Karpas-422 (cell line): ENCODE results near the gene FASLG. TPM values are rescaled to one million over a fixed set of nuclear protein-coding genes. Genes with fewer than 3 reads are reported as not detected.

Experiments
- DNase-seq: peaks from one replicate; pipeline ENCODE4 v3.0.0-alpha.2; 2015
- H2AFZ ChIP-seq: fragments of 200-600 bp; sonication (generic); 2 replicates; pipeline ENCODE4 v1.6.1; 2014; ENCODE audit warnings: antibody characterized with exemption, low read length, mixed read lengths
- H3K27ac ChIP-seq: fragments of 200-600 bp; sonication (generic); 2 replicates; pipeline ENCODE4 v1.5.1; 2014; ENCODE audit warnings: mild to moderate bottlenecking, low read length, moderate library complexity
- H3K27me3 ChIP-seq: fragments of 200-600 bp; sonication (generic); 2 replicates; pipeline ENCODE4 v1.6.1; 2014; ENCODE audit warnings: low read length, mixed read lengths
- H3K36me3 ChIP-seq: fragments of 200-600 bp; sonication (generic); 2 replicates; pipeline ENCODE4 v1.6.1; 2014; ENCODE audit warnings: low read length, mixed read lengths; ENCODE audit not compliant: insufficient read depth
- H3K4me1 ChIP-seq: fragments of 200-600 bp; sonication (generic); 2 replicates; pipeline ENCODE4 v1.6.1; 2014; ENCODE audit warnings: mild to moderate bottlenecking, low read length, mixed read lengths
- H3K4me2 ChIP-seq: fragments of 200-600 bp; sonication (generic); 2 replicates; pipeline ENCODE4 v1.6.1; 2014; ENCODE audit warnings: low read length, low read depth, mild to moderate bottlenecking; ENCODE audit not compliant: poor library complexity, severe bottlenecking
- H3K4me3 ChIP-seq: fragments of 200-600 bp; sonication (generic); 2 replicates; pipeline ENCODE4 v1.5.1; 2014; ENCODE audit warnings: mild to moderate bottlenecking, antibody characterized with exemption, low read length, mixed read lengths
- H3K79me2 ChIP-seq: fragments of 200-600 bp; sonication (generic); 2 replicates; pipeline ENCODE4 v1.6.1; 2014; ENCODE audit warnings: mild to moderate bottlenecking, low read length, mixed read lengths
- H3K9ac ChIP-seq: fragments of 200-600 bp; sonication (generic); 2 replicates; pipeline ENCODE4 v1.6.0; 2014; ENCODE audit warnings: low read length
- H3K9me2 ChIP-seq: fragments of 200-600 bp; sonication (generic), shearing (Covaris generic); replicated peaks from 2 replicates; pipeline ENCODE4 v1.6.0; 2014; ENCODE audit warnings: mild to moderate bottlenecking, low read length, moderate library complexity; ENCODE audit not compliant: insufficient read depth
- H3K9me3 ChIP-seq: fragments of 300-700, 200-600 bp; sonication (generic); 2 replicates; pipeline ENCODE4 v1.6.1; 2014; ENCODE audit warnings: low read length, mixed read lengths
- H4K20me1 ChIP-seq: fragments of 200-600 bp; sonication (generic); 2 replicates; pipeline ENCODE4 v1.6.1; 2014; ENCODE audit warnings: mild to moderate bottlenecking, antibody characterized with exemption, low read length, low read depth; ENCODE audit not compliant: insufficient read depth
- total RNA-seq: library from RNA; depleted of rRNA; stranded (reverse); fragments of >200 nt; shearing (Covaris generic); gene quantifications from 2 replicates; pipeline ENCODE4 v1.2.3, GENCODE V29; 2014; ENCODE audit warnings: low replicate concordance

The FASLG gene
- total RNA-seq, 1 experiment from 2014 or later = not detected

DNA sequence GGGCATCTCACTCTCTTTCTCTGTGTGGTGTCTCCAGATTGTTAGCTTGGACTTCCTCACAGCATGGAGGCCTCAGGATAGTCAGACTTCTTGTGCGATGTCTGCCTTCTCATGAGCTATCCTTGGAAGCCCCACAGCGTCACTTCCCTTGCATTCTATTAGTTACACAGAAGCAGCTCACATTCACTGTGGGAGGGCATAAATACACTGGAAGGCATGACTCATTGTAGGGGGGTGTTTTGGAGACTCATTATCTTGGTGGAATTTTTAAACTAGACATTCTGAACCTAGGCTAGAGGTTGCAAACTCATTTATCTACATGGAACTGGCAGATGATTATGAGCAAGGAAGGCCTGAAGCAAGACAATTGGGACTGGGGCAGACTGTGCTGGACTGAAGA lies 21.4 kb upstream of the FASLG start:
- no peaks in the 10 kb centered on the region for H3K9me3 ChIP-seq
- H4K20me1 ChIP-seq = no peaks in the 10 kb centered on the region
- no peaks in the 10 kb centered on the region for H3K79me2 ChIP-seq
- no peak overlapping the region for H3K27ac ChIP-seq
- no peak overlapping the region for H3K4me3 ChIP-seq
- H2AFZ ChIP-seq = no peak overlapping the region
- no peak for DNase-seq
- H3K9me2 ChIP-seq = no peaks in the 10 kb centered on the region
- no peaks in the 10 kb centered on the region for H3K27me3 ChIP-seq
- no peak overlapping the region for H3K9ac ChIP-seq
- H3K36me3 ChIP-seq = no peaks in the 10 kb centered on the region
- peaks cover 6% of the 10 kb centered on the region; the same call in 1 of the 2 replicates for H3K4me1 ChIP-seq
- H3K4me2 ChIP-seq = no peak overlapping the region

DNA sequence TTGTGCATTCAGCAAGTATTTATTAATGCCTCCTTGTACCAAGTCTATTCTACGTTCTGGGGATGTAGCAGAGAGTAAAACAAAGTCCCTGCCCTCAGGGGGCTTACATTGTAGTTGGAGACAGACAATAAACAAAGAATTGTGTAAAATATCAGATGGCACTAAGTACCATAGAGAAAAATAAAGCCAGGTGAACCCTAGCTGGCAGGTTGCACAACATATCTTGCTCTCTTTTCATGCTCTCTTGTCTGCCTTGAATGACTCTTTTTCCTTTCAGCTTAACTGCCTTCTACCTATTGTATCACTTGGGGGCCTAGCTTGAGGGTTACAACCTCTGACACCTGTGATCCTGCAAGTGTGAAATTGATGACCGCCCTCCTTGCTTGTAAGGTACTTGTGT lies 20.7 kb upstream of the FASLG start:
- H3K4me1 ChIP-seq = peaks cover 8% of the 10 kb centered on the region; the same call in 1 of the 2 replicates
- H3K36me3 ChIP-seq = no peaks in the 10 kb centered on the region
- H3K9me2 ChIP-seq = no peaks in the 10 kb centered on the region
- H2AFZ ChIP-seq = no peak overlapping the region
- no peaks in the 10 kb centered on the region for H3K9me3 ChIP-seq
- H3K4me2 ChIP-seq = no peak overlapping the region
- no peak for DNase-seq
- no peak overlapping the region for H3K9ac ChIP-seq
- H3K79me2 ChIP-seq = no peaks in the 10 kb centered on the region
- H4K20me1 ChIP-seq = no peaks in the 10 kb centered on the region
- no peaks in the 10 kb centered on the region for H3K27me3 ChIP-seq
- no peak overlapping the region for H3K4me3 ChIP-seq
- no peak overlapping the region for H3K27ac ChIP-seq

DNA sequence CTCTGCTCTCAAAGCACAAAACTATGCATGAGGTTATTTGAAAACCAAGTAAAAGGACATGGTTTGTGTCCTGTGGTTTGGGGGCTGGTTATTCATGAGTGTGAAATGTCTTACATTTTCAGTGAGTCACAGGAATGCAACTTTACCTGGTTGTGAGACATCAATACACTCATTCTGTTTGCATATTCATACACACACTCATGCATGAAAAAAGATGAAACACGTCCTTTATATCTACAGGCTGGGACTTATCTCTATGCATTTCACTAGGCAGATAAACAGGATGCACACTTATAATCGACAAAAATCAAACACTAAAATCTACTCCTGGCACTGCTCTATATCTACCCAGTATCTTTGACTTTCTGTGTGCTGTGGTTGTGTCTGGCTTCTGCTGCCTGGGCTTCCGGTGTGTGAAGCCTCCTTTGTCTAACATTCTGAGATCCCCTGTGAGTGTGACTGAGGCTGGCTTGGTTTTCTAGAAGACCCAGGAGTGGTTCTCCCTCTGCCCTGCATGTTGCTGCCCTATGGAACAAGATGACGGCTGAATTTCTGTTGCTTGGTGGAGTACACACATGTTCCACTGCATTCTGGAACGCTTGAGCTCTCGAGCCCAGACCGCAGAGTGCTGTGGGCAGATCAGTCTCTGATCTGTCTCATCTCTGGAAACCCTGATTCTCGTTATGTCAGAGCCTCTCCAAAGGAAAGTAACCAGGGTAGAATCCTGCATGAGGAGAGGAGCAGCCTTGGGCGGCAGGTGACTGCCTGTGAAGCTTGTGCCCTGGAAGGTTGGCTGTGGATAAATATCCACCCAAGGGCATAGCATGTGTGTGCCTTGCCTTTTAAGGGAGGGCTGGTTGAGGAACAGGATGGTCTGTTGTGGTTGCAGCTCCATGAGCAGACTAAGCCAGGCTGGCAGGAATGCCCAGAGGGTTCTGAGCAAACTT lies 19.7 kb upstream of the FASLG start:
- Histone ChIP-seq H2AFZ (peak overlapping the region; percentile 53; the same call in 1 of the 2 replicates), H3K9ac (peak overlapping the region; percentile 20; the same call in 1 of the 2 replicates), H3K9me2 (no peaks in the 10 kb centered on the region), H3K79me2 (no peaks in the 10 kb centered on the region), H3K4me1 (peaks cover 15% of the 10 kb centered on the region), H4K20me1 (no peaks in the 10 kb centered on the region), H3K9me3 (no peaks in the 10 kb centered on the region), H3K4me2 (peak overlapping the region; percentile 12), H3K27ac (no peak overlapping the region), H3K4me3 (no peak overlapping the region), H3K36me3 (no peaks in the 10 kb centered on the region), H3K27me3 (no peaks in the 10 kb centered on the region)
- DNase-seq = no peak

DNA sequence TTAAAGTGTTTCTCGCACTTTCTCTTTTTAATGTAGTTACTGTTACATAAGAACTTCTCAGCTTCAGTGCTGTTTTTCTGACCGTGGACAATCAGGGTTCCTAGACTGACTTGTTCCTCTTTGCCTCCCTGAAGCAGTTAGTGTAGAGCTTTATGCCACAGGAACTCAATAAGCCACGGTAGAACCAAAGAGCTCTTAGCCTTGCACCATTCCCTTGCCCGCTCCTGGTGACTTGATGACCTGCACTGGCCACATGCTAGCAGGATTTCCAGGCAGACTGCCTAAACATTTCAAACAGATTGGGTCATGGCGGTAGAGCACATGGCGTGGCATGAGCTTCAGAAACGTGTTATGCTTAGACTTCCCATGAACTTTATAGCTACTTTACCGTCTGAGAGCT lies 18.8 kb upstream of the FASLG start:
- H3K4me2 ChIP-seq = no peak overlapping the region
- H4K20me1 ChIP-seq = no peaks in the 10 kb centered on the region
- no peaks in the 10 kb centered on the region for H3K36me3 ChIP-seq
- no peaks in the 10 kb centered on the region for H3K9me2 ChIP-seq
- no peaks in the 10 kb centered on the region for H3K27me3 ChIP-seq
- no peak overlapping the region for H3K27ac ChIP-seq
- no peak overlapping the region for H3K4me3 ChIP-seq
- no peaks in the 10 kb centered on the region for H3K79me2 ChIP-seq
- no peak for DNase-seq
- no peak overlapping the region for H2AFZ ChIP-seq
- no peak overlapping the region for H3K9ac ChIP-seq
- no peaks in the 10 kb centered on the region for H3K9me3 ChIP-seq
- H3K4me1 ChIP-seq = peaks cover 15% of the 10 kb centered on the region

DNA sequence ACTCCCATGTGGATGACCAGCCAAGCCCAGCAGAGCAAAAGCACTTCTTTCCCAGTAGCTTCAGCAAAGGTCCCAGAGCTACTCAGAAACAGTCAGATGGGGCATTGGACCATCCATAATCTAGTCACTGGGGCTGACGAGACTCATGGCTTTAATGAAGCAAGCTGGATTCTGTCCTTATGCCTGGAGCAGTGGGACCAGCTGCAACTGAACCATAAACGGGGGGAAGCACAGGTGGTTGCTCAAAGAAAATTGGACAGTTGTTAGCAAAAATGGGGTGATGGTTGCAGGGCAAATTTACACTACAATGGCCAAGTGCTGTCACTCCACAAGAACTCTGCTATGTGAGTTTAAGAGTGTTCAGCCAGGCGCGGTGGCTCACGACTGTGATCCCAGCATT lies 17.4 kb upstream of the FASLG start:
- no peaks in the 10 kb centered on the region for H3K36me3 ChIP-seq
- H3K4me3 ChIP-seq = no peak overlapping the region
- H3K9ac ChIP-seq = no peak overlapping the region
- H3K27me3 ChIP-seq = no peaks in the 10 kb centered on the region
- no peaks in the 10 kb centered on the region for H3K9me2 ChIP-seq
- no peak overlapping the region for H2AFZ ChIP-seq
- H3K4me1 ChIP-seq = peaks cover 15% of the 10 kb centered on the region
- no peak for DNase-seq
- no peak overlapping the region for H3K27ac ChIP-seq
- H4K20me1 ChIP-seq = no peaks in the 10 kb centered on the region
- no peak overlapping the region for H3K4me2 ChIP-seq
- H3K79me2 ChIP-seq = no peaks in the 10 kb centered on the region
- H3K9me3 ChIP-seq = no peaks in the 10 kb centered on the region

DNA sequence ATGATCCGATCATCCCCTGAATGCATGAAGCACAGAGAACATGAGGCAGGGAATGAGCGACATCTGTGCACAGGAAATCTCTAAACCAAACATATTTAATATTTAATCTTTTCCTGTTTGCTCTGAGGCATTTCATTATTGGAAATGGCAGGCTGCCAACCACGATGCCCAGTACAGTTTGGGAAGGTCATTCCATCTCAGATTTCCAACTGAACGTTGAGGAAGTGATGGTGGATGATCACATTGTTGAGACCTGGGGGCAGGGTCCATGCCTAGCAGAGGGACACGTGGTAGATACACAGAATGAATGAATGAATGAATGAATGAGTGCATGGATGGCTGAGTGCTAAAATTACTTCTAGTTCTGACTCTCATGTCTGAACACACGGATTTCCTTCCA lies 15.9 kb upstream of the FASLG start:
- no peak for DNase-seq
- Histone ChIP-seq H2AFZ (no peak overlapping the region; the same call in 1 of the 2 replicates), H3K9me2 (no peaks in the 10 kb centered on the region), H3K4me1 (peaks cover 17% of the 10 kb centered on the region), H4K20me1 (no peaks in the 10 kb centered on the region), H3K36me3 (no peaks in the 10 kb centered on the region), H3K9me3 (no peaks in the 10 kb centered on the region), H3K4me2 (no peak overlapping the region), H3K27me3 (no peaks in the 10 kb centered on the region), H3K27ac (no peak overlapping the region), H3K9ac (no peak overlapping the region), H3K4me3 (no peak overlapping the region), H3K79me2 (no peaks in the 10 kb centered on the region)

DNA sequence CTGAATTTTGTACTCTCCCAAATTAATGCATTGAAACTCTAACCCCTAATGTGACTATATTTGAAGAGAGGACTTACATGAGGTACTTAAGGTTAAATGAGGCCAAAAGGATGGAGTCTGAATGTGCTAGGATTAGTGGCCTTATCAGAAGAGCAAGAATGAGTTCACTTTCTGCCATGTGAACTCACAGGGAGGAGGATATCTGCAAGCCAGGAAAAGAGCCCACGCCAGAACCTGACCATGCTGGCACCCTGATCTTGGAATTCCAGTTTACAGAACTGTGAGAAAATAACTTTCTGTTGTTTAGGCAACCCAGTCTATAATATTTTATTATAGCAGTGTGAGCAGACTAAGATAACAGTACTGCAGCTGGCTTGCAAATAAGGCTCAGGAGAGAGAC lies 12.2 kb upstream of the FASLG start:
- no peak overlapping the region for H3K27ac ChIP-seq
- no peak overlapping the region for H3K4me3 ChIP-seq
- no peaks in the 10 kb centered on the region for H3K9me2 ChIP-seq
- H4K20me1 ChIP-seq = no peaks in the 10 kb centered on the region
- no peak overlapping the region for H3K4me2 ChIP-seq
- no peak overlapping the region; the same call in 1 of the 2 replicates for H2AFZ ChIP-seq
- no peaks in the 10 kb centered on the region for H3K36me3 ChIP-seq
- H3K9ac ChIP-seq = no peak overlapping the region
- no peaks in the 10 kb centered on the region for H3K27me3 ChIP-seq
- H3K79me2 ChIP-seq = no peaks in the 10 kb centered on the region
- DNase-seq = no peak
- no peaks in the 10 kb centered on the region for H3K9me3 ChIP-seq
- H3K4me1 ChIP-seq = peaks cover 11% of the 10 kb centered on the region

DNA sequence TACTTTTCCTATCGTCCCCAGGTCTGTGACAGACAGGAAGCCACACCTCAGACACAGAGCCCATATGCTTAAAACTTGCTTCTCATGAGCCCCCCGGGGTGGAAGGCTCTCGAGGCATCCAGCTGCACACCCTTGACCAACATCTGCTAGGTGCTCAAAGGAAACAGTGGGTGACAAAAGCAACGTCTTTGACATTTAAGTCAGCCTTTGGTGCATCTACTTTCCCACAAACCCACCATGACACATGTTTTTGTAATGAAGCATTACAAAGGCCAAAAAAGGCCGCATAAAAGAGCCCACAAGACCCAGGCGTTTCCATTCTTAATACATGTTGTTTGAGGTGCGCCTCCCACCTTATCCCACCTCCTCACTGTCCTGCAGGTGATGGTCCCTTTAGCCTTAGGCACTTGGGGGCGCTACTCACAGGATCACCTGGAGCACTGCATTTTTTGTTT lies 11.8 kb upstream of the FASLG start:
- DNase-seq = no peak
- Histone ChIP-seq H3K9ac (no peak overlapping the region), H2AFZ (peak overlapping the region; percentile 18; the same call in 1 of the 2 replicates), H4K20me1 (no peaks in the 10 kb centered on the region), H3K4me1 (peaks cover 11% of the 10 kb centered on the region), H3K4me2 (no peak overlapping the region), H3K9me2 (no peaks in the 10 kb centered on the region), H3K79me2 (no peaks in the 10 kb centered on the region), H3K27me3 (no peaks in the 10 kb centered on the region), H3K36me3 (no peaks in the 10 kb centered on the region), H3K27ac (no peak overlapping the region), H3K4me3 (no peak overlapping the region), H3K9me3 (no peaks in the 10 kb centered on the region)
